Brain microvascular endothelial cell (primary cell): ENCODE data around the gene FUT4.

Experiments used
- DNase-seq: peaks from one replicate; pipeline ENCODE4 v3.0.0-alpha.2; 2020
- H3K27ac ChIP-seq: fragments of 250-450 bp; sonication (Bioruptor Pico); 2 replicates; pipeline ENCODE4 v1.5.1; 2020; ENCODE audit warnings: mild to moderate bottlenecking, moderate library complexity
- H3K27me3 ChIP-seq: fragments of 250-450 bp; sonication (Bioruptor Pico); replicated peaks from 2 replicates; pipeline ENCODE4 v1.5.1; 2020; ENCODE audit warnings: mild to moderate bottlenecking
- H3K36me3 ChIP-seq: fragments of 250-450 bp; sonication (Bioruptor Pico); replicated peaks from 2 replicates; pipeline ENCODE4 v1.5.1; 2020; ENCODE audit warnings: mild to moderate bottlenecking
- H3K4me3 ChIP-seq: 2 replicates; pipeline ENCODE4 v1.5.1; 2011; ENCODE audit warnings: low read depth, mild to moderate bottlenecking, control low read depth, low read length, moderate library complexity
- in situ Hi-C: cut with HindIII; loops from 2 replicates; pipeline ENCODE4 v1.10.0; 2017; ENCODE audit warnings: low sequenced_read_pairs, low pct_ligation_motif_present
- TF ChIP-seq, protein P1 (sequence below): IDR thresholded peaks from 2 replicates; pipeline ENCODE4 v1.5.1; 2011; ENCODE audit warnings: low read depth, mild to moderate bottlenecking, moderate library complexity, low read length, control low read depth, inconsistent platforms; ENCODE audit errors: missing control alignments

FUT4 gene

DNA sequence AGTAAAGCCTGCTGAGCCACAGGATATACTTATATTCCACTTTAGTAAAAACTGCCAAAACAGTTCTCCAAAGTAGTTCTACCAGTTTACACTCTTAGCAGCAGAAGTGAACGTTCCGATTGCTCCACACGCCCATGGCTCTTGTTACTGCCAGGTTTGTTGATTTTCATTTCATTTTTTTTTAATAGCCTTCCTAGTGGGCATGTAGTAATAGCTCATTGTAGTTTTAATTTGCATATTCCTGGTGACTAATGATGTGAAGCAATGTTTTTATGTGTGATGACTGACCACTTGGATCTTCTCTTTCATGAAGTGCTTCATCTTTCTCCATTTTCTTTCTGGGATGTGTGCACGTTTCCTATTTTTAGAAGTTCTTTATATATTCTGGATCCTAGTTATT is 36.2 kb upstream of the FUT4 start:
- Histone ChIP-seq H3K4me3 (no peak overlapping the region), H3K36me3 (no peaks in the 10 kb centered on the region), H3K27me3 (no peaks in the 10 kb centered on the region), H3K27ac (no peak overlapping the region)
- TF ChIP-seq, protein P1, sequence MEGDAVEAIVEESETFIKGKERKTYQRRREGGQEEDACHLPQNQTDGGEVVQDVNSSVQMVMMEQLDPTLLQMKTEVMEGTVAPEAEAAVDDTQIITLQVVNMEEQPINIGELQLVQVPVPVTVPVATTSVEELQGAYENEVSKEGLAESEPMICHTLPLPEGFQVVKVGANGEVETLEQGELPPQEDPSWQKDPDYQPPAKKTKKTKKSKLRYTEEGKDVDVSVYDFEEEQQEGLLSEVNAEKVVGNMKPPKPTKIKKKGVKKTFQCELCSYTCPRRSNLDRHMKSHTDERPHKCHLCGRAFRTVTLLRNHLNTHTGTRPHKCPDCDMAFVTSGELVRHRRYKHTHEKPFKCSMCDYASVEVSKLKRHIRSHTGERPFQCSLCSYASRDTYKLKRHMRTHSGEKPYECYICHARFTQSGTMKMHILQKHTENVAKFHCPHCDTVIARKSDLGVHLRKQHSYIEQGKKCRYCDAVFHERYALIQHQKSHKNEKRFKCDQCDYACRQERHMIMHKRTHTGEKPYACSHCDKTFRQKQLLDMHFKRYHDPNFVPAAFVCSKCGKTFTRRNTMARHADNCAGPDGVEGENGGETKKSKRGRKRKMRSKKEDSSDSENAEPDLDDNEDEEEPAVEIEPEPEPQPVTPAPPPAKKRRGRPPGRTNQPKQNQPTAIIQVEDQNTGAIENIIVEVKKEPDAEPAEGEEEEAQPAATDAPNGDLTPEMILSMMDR: no peak
- in situ Hi-C loops: no loop called here
- DNase-seq: no peak

DNA sequence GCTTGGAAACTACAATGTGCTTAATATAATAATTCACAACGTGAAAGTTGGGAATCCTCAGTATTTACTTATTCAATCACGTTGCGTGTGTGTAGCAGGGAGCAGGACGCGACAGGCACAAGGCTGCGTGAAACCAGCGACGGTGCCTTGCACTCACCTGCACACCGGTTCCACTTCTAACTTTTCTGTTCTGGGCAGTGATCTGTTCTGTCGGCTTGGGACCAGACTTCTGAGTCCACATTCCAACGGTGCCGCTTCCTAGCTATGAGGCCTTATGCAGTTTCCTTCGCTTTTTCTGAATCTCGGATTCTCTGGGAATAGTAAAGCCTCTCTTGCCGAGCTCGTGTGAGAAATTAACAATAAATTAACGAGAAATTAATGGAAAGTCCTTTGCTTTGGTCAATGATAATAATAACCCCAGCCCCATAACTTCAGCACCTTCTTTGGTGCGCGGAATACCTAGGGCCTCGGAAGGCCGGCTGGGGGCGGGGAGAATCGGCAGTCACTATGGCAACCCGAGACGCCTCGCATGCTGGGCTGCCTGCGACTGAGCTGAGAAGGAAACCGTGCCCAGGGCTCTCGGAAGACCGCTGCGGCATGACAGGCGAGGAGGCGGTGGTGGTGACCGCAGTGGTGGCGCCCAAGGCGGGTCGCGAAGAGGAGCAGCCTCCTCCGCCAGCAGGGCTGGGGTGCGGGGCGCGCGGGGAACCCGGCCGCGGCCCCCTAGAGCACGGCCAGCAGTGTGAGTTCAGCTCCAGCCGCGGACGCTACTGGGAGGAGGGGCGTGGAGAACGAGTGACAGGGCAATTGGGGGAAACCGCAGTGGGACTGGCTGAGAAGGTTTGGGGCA is 31.6 kb upstream of the FUT4 start, which contains the start of gene C11orf97:
TSS of gene C11orf97 (plus strand) at position 530 of the 850 bp plus-strand sequence. CDS start at position 598, 68 bp downstream.
- in situ Hi-C loops: no loop called here
- TF ChIP-seq, protein P1: no peak
- Histone ChIP-seq H3K27me3 (no peaks in the 10 kb centered on the region), H3K27ac (no peak within 1 kb of the TSS), H3K4me3 (peak within 1 kb of the TSS; percentile 60), H3K36me3 (no peaks in the 10 kb centered on the region)
- peak; percentile 45 for DNase-seq

DNA sequence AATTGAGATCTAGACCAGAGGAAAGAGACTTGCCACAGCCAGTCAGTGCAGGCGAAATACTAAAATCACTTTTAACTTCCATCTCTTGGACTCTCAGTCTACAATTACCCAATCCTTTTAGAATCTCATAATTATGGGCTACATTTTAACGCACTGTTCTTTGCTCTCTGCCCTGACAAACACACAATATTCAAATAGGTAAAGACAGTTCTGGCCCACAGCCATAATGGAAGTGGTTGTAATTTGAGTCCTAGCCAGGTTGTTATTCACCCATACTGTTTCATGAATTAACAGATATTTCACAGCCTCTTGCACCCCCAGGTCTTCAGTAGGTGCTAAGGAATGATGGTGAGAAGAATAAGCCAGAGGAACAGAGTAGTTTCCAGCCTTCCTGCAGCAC is 30.6 kb upstream of the FUT4 start:
- Histone ChIP-seq H3K4me3 (no peak overlapping the region), H3K36me3 (no peaks in the 10 kb centered on the region), H3K27ac (no peak overlapping the region), H3K27me3 (no peaks in the 10 kb centered on the region)
- DNase-seq: no peak
- TF ChIP-seq, protein P1: no peak
- in situ Hi-C loops: no loop called here

DNA sequence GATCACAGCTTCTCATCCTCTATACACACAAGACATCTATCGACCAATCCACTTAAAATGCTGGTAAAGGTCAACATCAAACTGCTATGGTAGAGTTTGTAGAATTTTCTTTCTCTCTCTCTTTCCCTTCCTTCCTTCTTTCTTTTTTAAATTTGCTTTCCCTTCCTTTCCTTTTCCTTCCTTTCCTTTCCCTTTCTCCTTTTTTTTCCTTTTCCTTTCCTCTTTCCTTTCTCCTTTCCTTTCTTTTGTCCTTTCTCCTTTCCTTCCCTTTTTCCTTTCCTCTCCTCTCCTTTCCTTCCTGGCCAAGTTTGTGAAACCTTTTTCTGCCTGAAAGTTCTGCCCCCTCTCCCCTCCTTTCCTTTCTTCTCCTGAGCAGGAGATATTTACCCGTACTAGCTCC is 28.3 kb upstream of the FUT4 start:
- H3K4me3 ChIP-seq: no peak overlapping the region
- no peaks in the 10 kb centered on the region for H3K36me3 ChIP-seq
- TF ChIP-seq, protein P1: no peak
- H3K27ac ChIP-seq: no peak overlapping the region
- no peaks in the 10 kb centered on the region for H3K27me3 ChIP-seq
- in situ Hi-C loops: no loop called here
- no peak for DNase-seq

DNA sequence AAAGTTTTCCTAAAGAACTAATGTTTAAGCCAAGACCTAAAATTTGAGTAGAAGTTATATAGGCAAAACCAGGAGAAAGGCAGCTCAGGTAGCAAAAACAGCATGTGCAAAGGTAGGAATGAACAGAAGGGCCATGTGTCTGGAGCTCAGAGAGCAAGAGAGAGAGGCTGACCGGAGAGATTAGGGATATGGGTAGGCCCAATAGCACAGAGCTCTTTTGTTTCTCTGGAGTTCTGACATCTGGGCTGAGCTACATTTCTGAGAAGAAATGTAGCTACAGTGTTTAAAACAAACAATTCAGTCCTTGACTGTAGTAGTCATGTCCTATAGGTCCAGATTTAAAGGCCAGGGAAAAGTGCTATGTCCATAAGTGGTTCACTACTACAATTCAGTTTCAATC is 27.0 kb upstream of the FUT4 start:
- Histone ChIP-seq H3K36me3 (no peaks in the 10 kb centered on the region), H3K4me3 (no peak overlapping the region), H3K27ac (no peak overlapping the region), H3K27me3 (no peaks in the 10 kb centered on the region)
- in situ Hi-C loops: no loop called here
- TF ChIP-seq, protein P1: no peak
- DNase-seq: no peak
